ENCODE results near the gene HECW1. TPM values are rescaled to one million over a fixed set of nuclear protein-coding genes. Genes with fewer than 3 reads are reported as not detected.

Gene HECW1
- total and polyA plus RNA-seq, 2 of the 8 experiments (the other 6 are each of a cell fraction or from before 2014, with no cell fraction given) = 2.9 to 12.7 TPM

GRCh38 chr7:43163885-43164284 is 51.4 kb downstream of the HECW1 start:
- Histone ChIP-seq H3K4ac (replicated peaks; ENCODE audit: insufficient read length, low read depth, low read length) (no peak overlapping the region), H3K79me2 (ENCODE audit: control insufficient read depth in 1 of 2, insufficient read depth in 2 of 2, low read length in 2 of 2) (no peaks in the 10 kb centered on the region), H2BK5ac (ENCODE audit: low read depth, low read length) (no peak overlapping the region), H3K4me2 (ENCODE audit: insufficient read depth in 1 of 2, low read depth in 2 of 2, low read length in 2 of 2) (no peak overlapping the region), H4K20me1 (replicated peaks in 1 of 2; ENCODE audit: control insufficient read depth in 1 of 2, insufficient read depth in 2 of 2, low read length in 2 of 2) (no peaks in the 10 kb centered on the region), H2AFZ (ENCODE audit: low read length) (no peak overlapping the region), H3K56ac (replicated peaks; ENCODE audit: insufficient read length, low read depth, low read length) (no peak overlapping the region), H4K5ac (ENCODE audit: insufficient read length, low read depth, low read length) (no peak overlapping the region), H2AK5ac (ENCODE audit: low read depth, low read length) (no peak overlapping the region), H4K8ac (ENCODE audit: extremely low read depth, insufficient read depth, low read length) (no peak overlapping the region), H3K36me3 (ENCODE audit: control insufficient read depth in 2 of 4, insufficient read depth in 4 of 4, low read length in 3 of 4) (no peaks in the 10 kb centered on the region), H2BK15ac (ENCODE audit: low read length) (no peak overlapping the region), H3K14ac (ENCODE audit: insufficient read length) (no peak overlapping the region), H3K9ac (replicated peaks in 1 of 4; ENCODE audit: extremely low read depth in 1 of 4, low read depth in 3 of 4, low read length in 3 of 4) (no peak overlapping the region), H2BK20ac (ENCODE audit: low read length) (no peak overlapping the region), H3K4me3 (ENCODE audit: extremely low read depth in 1 of 4, insufficient read depth in 2 of 4, low read depth in 3 of 4, low read length in 4 of 4) (no peak overlapping the region), H3K23me2 (ENCODE audit: low read depth, low read length) (no peaks in the 10 kb centered on the region), H2BK12ac (ENCODE audit: low read depth, low read length) (no peak overlapping the region), H3K18ac (ENCODE audit: extremely low read depth, low read length) (no peak overlapping the region), H3K4me1 (replicated peaks in 1 of 4; ENCODE audit: control insufficient read depth in 3 of 4, insufficient read depth in 4 of 4, low read length in 3 of 4) (no peaks in the 10 kb centered on the region; a peak in 1 of 7 replicates), H3K27ac (ENCODE audit: low read depth, low read length) (no peak overlapping the region), H3K27me3 (replicated peaks in 1 of 4; ENCODE audit: control insufficient read depth in 3 of 4, extremely low read depth in 1 of 4, insufficient read depth in 3 of 4, low read length in 3 of 4) (no peaks in the 10 kb centered on the region), H3K79me1 (ENCODE audit: low read depth, low read length) (0 out of 2 replicates have a peak, but pooled peaks cover 2% of the 10 kb centered on the region), H3K9me3 (ENCODE audit: insufficient read depth in 2 of 2, low read depth in 1 of 2, low read length in 1 of 2) (no peaks in the 10 kb centered on the region), H2BK120ac (replicated peaks; ENCODE audit: low read depth, low read length) (no peak overlapping the region), H3K23ac (ENCODE audit: insufficient read length) (no peak overlapping the region), H4K91ac (replicated peaks; ENCODE audit: insufficient read length, low read length) (no peak overlapping the region)
- ChIA-PET POLR2A (ENCODE audit: partially characterized antibody) (no interaction called here), CTCF (ENCODE audit: partially characterized antibody) (interaction anchor here (1.5 kb wide), 1 partner anchor 91 kb away, joined by 4 read pairs; no protein-coding TSS in a partner anchor)
- DNase-seq (ENCODE audit: low read depth in 1 of 2, low spot score in 2 of 2) (no peak), FAIRE-seq (no peak)
- TF ChIP-seq GTF2F1 (IDR thresholded peaks at IDR 0.05; ENCODE audit: borderline replicate concordance, low read depth, low read length) = no peak
- 95% methylated on average over 3 of the region's 3 CpGs; no CpG with 5 or more reads in 1 of the 2 experiments for WGBS, 2 experiments (ENCODE audit: extremely low coverage in 1 of 2, insufficient coverage in 1 of 2, insufficient read length in 1 of 2, insufficient replicate concordance in 2 of 2, low coverage in 1 of 2, low lambda C conversion rate in 2 of 2, missing lambda C conversion rate in 1 of 2)

Measured in H1 (cell line).